Activated T-helper 2 cell treated with anti-CD3 and anti-CD28 coated beads, Interferon-gamma antibody, Interleukin-2, Interleukin-4, amounts not matched to agents 10 μg/mL and 5 μg/mL and 100 μg/mL, durations not matched to agents 14 hours and 24 hours and 36 hours (primary cell): ENCODE results near the gene TRIM9. TPM values are rescaled to one million over a fixed set of nuclear protein-coding genes. Genes with fewer than 3 reads are reported as not detected.
"Not testable (repeated sequence)": the region's sequence is repeated elsewhere in the genome, so short reads cannot be mapped to it uniquely, and the experiment has no call there.

Source experiments
- DNase-seq: peaks from one replicate; pipeline ENCODE4 v3.0.0; 2021; ENCODE audit warnings: low spot score
- H3K27ac Mint-ChIP-seq: one replicate; pipeline ENCODE4 v1.8.0; 2021; ENCODE audit warnings: mixed read lengths
- H3K27me3 Mint-ChIP-seq: one replicate; pipeline ENCODE4 v1.8.0; 2021; ENCODE audit warnings: low read depth, mixed read lengths
- H3K36me3 Mint-ChIP-seq: one replicate; pipeline ENCODE4 v1.8.0; 2021; ENCODE audit warnings: low read depth, mixed read lengths
- H3K4me1 Mint-ChIP-seq: one replicate; pipeline ENCODE4 v1.8.0; 2021; ENCODE audit warnings: low read depth, mixed read lengths
- H3K4me3 Mint-ChIP-seq: one replicate; pipeline ENCODE4 v1.8.0; 2021; ENCODE audit warnings: low read depth, mild to moderate bottlenecking, moderate library complexity, mixed read lengths
- H3K9me3 Mint-ChIP-seq: one replicate; pipeline ENCODE4 v1.8.0; 2021; ENCODE audit warnings: mixed read lengths
- intact Hi-C: fragments of 100-400 bp; cut with micrococcal nuclease; formaldehyde crosslinking; loops from one replicate; pipeline ENCODE4 v1.15.1; 2023
- total RNA-seq: library from RNA; stranded (reverse); gene quantifications from 2 replicates; pipeline ENCODE4 v1.2.3, GENCODE V29; 2022

The TRIM9 gene
- total RNA-seq, 1 donor from 2014 or later, result 0.46 TPM

GRCh38 chr14:50957296-50957695 is 137.6 kb downstream of the TRIM9 start:
- Mint-ChIP-seq H3K27me3 (no peaks in the 10 kb centered on the region), H3K36me3 (no peaks in the 10 kb centered on the region), H3K4me1 (peaks cover 15% of the 10 kb centered on the region), H3K4me3 (no peak overlapping the region), H3K27ac (no peak overlapping the region), H3K9me3 (no peaks in the 10 kb centered on the region)
- intact Hi-C loops, result no loop called here
- DNase-seq, result no peak

- H3K4me3 Mint-ChIP-seq, H3K9me3 Mint-ChIP-seq, intact Hi-C loops, H3K27me3 Mint-ChIP-seq, H3K27ac Mint-ChIP-seq, H3K36me3 Mint-ChIP-seq, DNase-seq: not testable (repeated sequence)
- H3K4me1 Mint-ChIP-seq, result peaks cover 15% of the 10 kb centered on the region
Measured at GRCh38 chr14:50956421-50956820, 138.5 kb downstream of the TRIM9 start.

GRCh38 chr14:50955373-50956043 is 139.4 kb downstream of the TRIM9 start:
- no peak for DNase-seq
- Mint-ChIP-seq H3K4me1 (peaks cover 15% of the 10 kb centered on the region), H3K36me3 (no peaks in the 10 kb centered on the region), H3K27me3 (peaks cover 2% of the 10 kb centered on the region), H3K4me3 (no peak overlapping the region), H3K9me3 (no peaks in the 10 kb centered on the region), H3K27ac (peak overlapping the region; percentile 67)
- intact Hi-C loops, result no loop called here

- no peak overlapping the region for H3K4me3 Mint-ChIP-seq
- peaks cover 2% of the 10 kb centered on the region for H3K27me3 Mint-ChIP-seq
- H3K9me3 Mint-ChIP-seq, result no peaks in the 10 kb centered on the region
- H3K4me1 Mint-ChIP-seq, result peaks cover 15% of the 10 kb centered on the region
- DNase-seq, result no peak
- no peaks in the 10 kb centered on the region for H3K36me3 Mint-ChIP-seq
- intact Hi-C loops, result no loop called here
- H3K27ac Mint-ChIP-seq, result no peak overlapping the region
Measured at GRCh38 chr14:50954811-50955372, 140.0 kb downstream of the TRIM9 start.

- peaks cover 15% of the 10 kb centered on the region for H3K4me1 Mint-ChIP-seq
- no peak for DNase-seq
- H3K4me3 Mint-ChIP-seq, result no peak overlapping the region
- H3K27me3 Mint-ChIP-seq, result peaks cover 2% of the 10 kb centered on the region
- H3K27ac Mint-ChIP-seq, result no peak overlapping the region
- intact Hi-C loops, result no loop called here
- no peaks in the 10 kb centered on the region for H3K9me3 Mint-ChIP-seq
- no peaks in the 10 kb centered on the region for H3K36me3 Mint-ChIP-seq
Measured at GRCh38 chr14:50953502-50953901, 141.4 kb downstream of the TRIM9 start.

GRCh38 chr14:50951032-50951431 is 143.9 kb downstream of the TRIM9 start:
- intact Hi-C loops, result no loop called here
- Mint-ChIP-seq H3K4me1 (peaks cover 15% of the 10 kb centered on the region), H3K9me3 (no peaks in the 10 kb centered on the region), H3K4me3 (no peak overlapping the region), H3K36me3 (no peaks in the 10 kb centered on the region), H3K27ac (no peak overlapping the region), H3K27me3 (peaks cover 2% of the 10 kb centered on the region)
- DNase-seq, result no peak

- Mint-ChIP-seq H3K4me3 (no peak overlapping the region), H3K36me3 (no peaks in the 10 kb centered on the region), H3K27ac (no peak overlapping the region), H3K9me3 (no peaks in the 10 kb centered on the region), H3K27me3 (peaks cover 11% of the 10 kb centered on the region), H3K4me1 (peaks cover 9% of the 10 kb centered on the region)
- DNase-seq, result no peak
- intact Hi-C loops, result loop anchor here (5.0 kb wide), 1 partner anchor 144 kb away; no protein-coding TSS in a partner anchor
Measured at GRCh38 chr14:50948205-50948604, 146.7 kb downstream of the TRIM9 start.

GRCh38 chr14:50947446-50947845 is 147.5 kb downstream of the TRIM9 start:
- Mint-ChIP-seq H3K27me3 (peaks cover 18% of the 10 kb centered on the region), H3K36me3 (no peaks in the 10 kb centered on the region), H3K4me1 (peaks cover 9% of the 10 kb centered on the region), H3K9me3 (no peaks in the 10 kb centered on the region), H3K4me3 (no peak overlapping the region), H3K27ac (no peak overlapping the region)
- intact Hi-C loops, result loop anchor here (5.0 kb wide), 1 partner anchor 145 kb away; no protein-coding TSS in a partner anchor
- no peak for DNase-seq

- intact Hi-C loops, result loop anchor here (5.0 kb wide), 1 partner anchor 146 kb away; no protein-coding TSS in a partner anchor
Measured at GRCh38 chr14:50946234-50946935, 148.5 kb downstream of the TRIM9 start.

GRCh38 chr14:50944647-50945413 is 150.1 kb downstream of the TRIM9 start:
- no peak for DNase-seq
- Mint-ChIP-seq H3K9me3 (no peaks in the 10 kb centered on the region), H3K4me1 (peaks cover 9% of the 10 kb centered on the region), H3K27ac (peak overlapping the region; percentile 52), H3K27me3 (peaks cover 35% of the 10 kb centered on the region), H3K4me3 (peak overlapping the region; percentile 85), H3K36me3 (no peaks in the 10 kb centered on the region)
- intact Hi-C loops, result loop anchor here (5.0 kb wide), 1 partner anchor 147 kb away; no protein-coding TSS in a partner anchor

More at GRCh38 chr14:50946234-50946935, 148.5 kb downstream of the TRIM9 start:
- no peaks in the 10 kb centered on the region for H3K9me3 Mint-ChIP-seq
- peaks cover 9% of the 10 kb centered on the region for H3K4me1 Mint-ChIP-seq
- no peak overlapping the region for H3K4me3 Mint-ChIP-seq
- H3K27ac Mint-ChIP-seq, result no peak overlapping the region
- H3K27me3 Mint-ChIP-seq, result peaks cover 24% of the 10 kb centered on the region
- no peak for DNase-seq
- H3K36me3 Mint-ChIP-seq, result no peaks in the 10 kb centered on the region

GRCh38 chr14:50943943-50944646 is 150.8 kb downstream of the TRIM9 start, which contains the start of gene PYGL:
PYGL (minus strand) TSS chr14:50944483; CDS start chr14:50944403, 80 bp downstream.
- no peaks in the 10 kb centered on the region for H3K9me3 Mint-ChIP-seq
- peaks cover 35% of the 10 kb centered on the region for H3K27me3 Mint-ChIP-seq
- peak within 1 kb of the TSS; percentile 52 for H3K27ac Mint-ChIP-seq
- DNase-seq, result peak; percentile 14
- no peaks in the 10 kb centered on the region for H3K36me3 Mint-ChIP-seq
- peak within 1 kb of the TSS; percentile 85 for H3K4me3 Mint-ChIP-seq
- intact Hi-C loops, result no loop called here
- H3K4me1 Mint-ChIP-seq, result peaks cover 9% of the 10 kb centered on the region
